ENCODE data around the gene MAPKAP1.

GRCh38 chr9:125425901-125426515 lies 281.0 kb downstream of the MAPKAP1 start:
- TF ChIP-seq ZNF274 (IDR thresholded peaks at IDR 0.05; ENCODE audit: low read depth, low read length), result no peak
- TF ChIP-seq YY1 (IDR thresholded peaks at IDR 0.05; ENCODE audit: insufficient read depth, insufficient read length), result peak; percentile 54
